GM12878 (cell line): Measurements from ENCODE around the gene C2orf66. TPM values are rescaled to one million over a fixed set of nuclear protein-coding genes. Genes with fewer than 3 reads are reported as not detected.

Source experiments
- CHD2 ChIP-seq: IDR thresholded peaks from 2 replicates; pipeline ENCODE4 v1.6.1; 2011; ENCODE audit warnings: low read depth, low read length, improper control_type of control experiment, borderline replicate concordance
- EED ChIP-seq: sonication (generic); IDR thresholded peaks from 2 replicates; pipeline ENCODE4 v1.6.1; 2016; ENCODE audit warnings: antibody characterized with exemption, low read depth
- MEF2A ChIP-seq: IDR thresholded peaks from 2 replicates; pipeline ENCODE4 v1.6.1; 2011; ENCODE audit warnings: low read depth, mild to moderate bottlenecking, low read length, moderate library complexity; ENCODE audit not compliant: insufficient read depth
- TBL1XR1 ChIP-seq: IDR thresholded peaks from 2 replicates; pipeline ENCODE4 v1.6.1; 2012; ENCODE audit warnings: low read depth, low read length, improper control_type of control experiment
- ZZZ3 ChIP-seq: IDR thresholded peaks from 2 replicates; pipeline ENCODE4 v1.6.1; 2011; ENCODE audit warnings: low read depth; ENCODE audit not compliant: control insufficient read depth, insufficient read length
- polyA plus RNA-seq, 11 experiments: library from polyadenylated mRNA; depleted of rRNA in 4 of 11; unstranded in 6 of 11; stranded (reverse) in 5 of 11; fragments of >200 nt; fragmentation: Nextera tagmentation in 4 of 11; fragmentation: Illumina TruSeq in 1 of 11; extraction: Ambion mirVana in 4 of 11; extraction: Trizol in 1 of 11; gene quantifications; 1 replicate in 1 of 11; 2 replicates in 10 of 11; pipeline versions ENCODE4 v1.2.1 to v1.2.3, GENCODE V29; 2011 to 2016; ENCODE audit warnings: inconsistent platforms in 2 of 11, missing spikeins in 2 of 11, low read depth in 1 of 11
- total RNA-seq, 4 experiments: library from RNA; depleted of rRNA in 3 of 4; stranded (reverse); fragments of >200 nt in 3 of 4; fragmentation: Illumina TruSeq in 1 of 4; extraction: Trizol in 1 of 4; gene quantifications; 2 replicates each; pipeline versions ENCODE4 v1.2.1 to v1.2.3, GENCODE V29; 2013 to 2021
- TF ChIP-seq, protein P1 (sequence below): fragments of 150-350 bp; IDR thresholded peaks from 2 replicates; pipeline ENCODE4 v1.6.1; 2016; ENCODE audit warnings: low read depth, low read length
- TF ChIP-seq, protein P2 (sequence below): fragments of 450-650 bp; IDR thresholded peaks from 2 replicates; pipeline ENCODE4 v1.6.1; 2017; ENCODE audit warnings: low read depth, mild to moderate bottlenecking, moderate library complexity

C2orf66 gene
- total and polyA plus RNA-seq, 10 of the 15 experiments (the other 5 are each of a cell fraction or from before 2014, with no cell fraction given), result 0.04 to 0.10 (median 0.07) TPM; not detected in 7

DNA sequence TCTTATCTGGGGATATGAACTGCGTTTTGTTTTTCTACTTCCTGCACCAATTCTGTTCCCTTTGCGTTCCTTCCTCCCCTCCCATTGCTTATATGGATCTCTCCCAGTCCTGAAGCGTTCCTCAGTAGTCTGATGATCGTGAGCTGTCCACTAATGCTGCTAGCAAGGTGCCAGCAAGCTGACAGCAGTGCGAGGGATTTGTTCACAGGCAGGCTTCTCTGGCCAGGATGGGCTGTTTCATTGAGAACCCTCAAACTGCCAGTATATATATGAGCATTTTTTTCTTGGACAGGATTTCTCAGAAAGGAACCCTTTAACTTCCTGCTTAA lies 49.8 kb downstream of the C2orf66 start (continued):
- TF ChIP-seq, protein P1, sequence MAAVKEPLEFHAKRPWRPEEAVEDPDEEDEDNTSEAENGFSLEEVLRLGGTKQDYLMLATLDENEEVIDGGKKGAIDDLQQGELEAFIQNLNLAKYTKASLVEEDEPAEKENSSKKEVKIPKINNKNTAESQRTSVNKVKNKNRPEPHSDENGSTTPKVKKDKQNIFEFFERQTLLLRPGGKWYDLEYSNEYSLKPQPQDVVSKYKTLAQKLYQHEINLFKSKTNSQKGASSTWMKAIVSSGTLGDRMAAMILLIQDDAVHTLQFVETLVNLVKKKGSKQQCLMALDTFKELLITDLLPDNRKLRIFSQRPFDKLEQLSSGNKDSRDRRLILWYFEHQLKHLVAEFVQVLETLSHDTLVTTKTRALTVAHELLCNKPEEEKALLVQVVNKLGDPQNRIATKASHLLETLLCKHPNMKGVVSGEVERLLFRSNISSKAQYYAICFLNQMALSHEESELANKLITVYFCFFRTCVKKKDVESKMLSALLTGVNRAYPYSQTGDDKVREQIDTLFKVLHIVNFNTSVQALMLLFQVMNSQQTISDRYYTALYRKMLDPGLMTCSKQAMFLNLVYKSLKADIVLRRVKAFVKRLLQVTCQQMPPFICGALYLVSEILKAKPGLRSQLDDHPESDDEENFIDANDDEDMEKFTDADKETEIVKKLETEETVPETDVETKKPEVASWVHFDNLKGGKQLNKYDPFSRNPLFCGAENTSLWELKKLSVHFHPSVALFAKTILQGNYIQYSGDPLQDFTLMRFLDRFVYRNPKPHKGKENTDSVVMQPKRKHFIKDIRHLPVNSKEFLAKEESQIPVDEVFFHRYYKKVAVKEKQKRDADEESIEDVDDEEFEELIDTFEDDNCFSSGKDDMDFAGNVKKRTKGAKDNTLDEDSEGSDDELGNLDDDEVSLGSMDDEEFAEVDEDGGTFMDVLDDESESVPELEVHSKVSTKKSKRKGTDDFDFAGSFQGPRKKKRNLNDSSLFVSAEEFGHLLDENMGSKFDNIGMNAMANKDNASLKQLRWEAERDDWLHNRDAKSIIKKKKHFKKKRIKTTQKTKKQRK, result no peak
- TF ChIP-seq ZZZ3, result no peak
- TF ChIP-seq, protein P2, sequence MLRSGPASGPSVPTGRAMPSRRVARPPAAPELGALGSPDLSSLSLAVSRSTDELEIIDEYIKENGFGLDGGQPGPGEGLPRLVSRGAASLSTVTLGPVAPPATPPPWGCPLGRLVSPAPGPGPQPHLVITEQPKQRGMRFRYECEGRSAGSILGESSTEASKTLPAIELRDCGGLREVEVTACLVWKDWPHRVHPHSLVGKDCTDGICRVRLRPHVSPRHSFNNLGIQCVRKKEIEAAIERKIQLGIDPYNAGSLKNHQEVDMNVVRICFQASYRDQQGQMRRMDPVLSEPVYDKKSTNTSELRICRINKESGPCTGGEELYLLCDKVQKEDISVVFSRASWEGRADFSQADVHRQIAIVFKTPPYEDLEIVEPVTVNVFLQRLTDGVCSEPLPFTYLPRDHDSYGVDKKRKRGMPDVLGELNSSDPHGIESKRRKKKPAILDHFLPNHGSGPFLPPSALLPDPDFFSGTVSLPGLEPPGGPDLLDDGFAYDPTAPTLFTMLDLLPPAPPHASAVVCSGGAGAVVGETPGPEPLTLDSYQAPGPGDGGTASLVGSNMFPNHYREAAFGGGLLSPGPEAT, result no peak
- TF ChIP-seq CHD2, result no peak
- no peak for TF ChIP-seq TBL1XR1
- no peak for TF ChIP-seq EED
- no peak for TF ChIP-seq MEF2A
